ENCODE results near the gene YWHAQ. TPM values are rescaled to one million over a fixed set of nuclear protein-coding genes. Genes with fewer than 3 reads are reported as not detected.
"Not testable (repeated sequence)": the region's sequence is repeated elsewhere in the genome, so short reads cannot be mapped to it uniquely, and the experiment has no call there.

YWHAQ gene
- total and polyA plus RNA-seq, 9 of the 15 experiments (the other 6 are each of a cell fraction or from before 2014, with no cell fraction given), result 63.1 to 359 (median 203) TPM

DNA sequence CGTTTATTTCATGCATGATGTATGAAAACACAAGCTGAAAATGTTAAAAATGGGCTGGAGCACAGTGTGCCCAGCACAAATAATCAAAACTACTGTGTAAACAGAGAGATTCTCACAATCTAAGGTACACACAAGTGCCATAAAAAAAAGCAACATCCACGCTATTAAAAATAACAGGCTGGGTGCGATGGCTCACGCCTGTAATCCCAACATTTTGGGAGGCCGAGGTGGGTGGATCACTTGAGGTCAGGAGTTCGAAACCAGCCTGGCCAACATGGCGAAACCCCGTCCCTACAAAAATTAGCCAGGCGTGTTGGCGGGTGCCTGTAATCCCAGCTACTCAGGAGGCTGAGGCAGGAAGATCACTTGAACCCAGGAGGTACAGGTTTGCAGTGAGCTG, 22.3 kb downstream of the YWHAQ start:
- H3K9me3 ChIP-seq (replicated peaks; ENCODE audit: control insufficient read depth, insufficient read depth, low read depth, low read length); DNase-seq (ENCODE audit: extremely low read depth in 1 of 4, low spot score in 3 of 4); FAIRE-seq; H3K27me3 ChIP-seq (ENCODE audit: control insufficient read depth in 2 of 2, insufficient read depth in 2 of 2, low read length in 2 of 2); CTCF ChIA-PET (ENCODE audit: low intra/inter-chr PET ratio); BruUV-seq (replicated peaks); H2AFZ ChIP-seq (ENCODE audit: low read depth, low read length); H3K4me1 ChIP-seq (replicated peaks in 1 of 2; ENCODE audit: control insufficient read depth in 2 of 2, insufficient read depth in 2 of 2, low read length in 2 of 2); H4K20me1 ChIP-seq (replicated peaks; ENCODE audit: control insufficient read depth, insufficient read depth, low read length); intact Hi-C loops (cut with micrococcal nuclease); H3K9me1 ChIP-seq (ENCODE audit: control insufficient read depth, insufficient read depth, low read length); in situ Hi-C loops (cut with MboI); TF ChIP-seq NR2C1 (tag; IDR thresholded peaks at IDR 0.05): not testable (repeated sequence)
- POLR2A ChIA-PET, result interaction anchor here (0.7 to 2.5 kb wide), 9 partner anchors 9 to 374 kb away, joined by 3 to 14 read pairs (median 4); partner anchors contain the start of gene YWHAQ
- peak; percentile 13 for ATAC-seq
- TF ChIP-seq MAZ (CRISPR knock-in tag; conservative IDR thresholded peaks at IDR 0.05 in 1 of 2, IDR thresholded peaks at IDR 0.05 in 1 of 2) (0 out of 4 replicates have a peak, but pooled peaks of 1 of the 2 experiments have one; percentile 4), BRD9 (IDR thresholded peaks at IDR 0.05; ENCODE audit: low read depth, partially characterized antibody) (peak; percentile 27), KDM1A (IDR thresholded peaks at IDR 0.05) (peak; percentile 35 to 59; a peak in 3 of 4 replicates), NR2C1 (IDR thresholded peaks at IDR 0.05) (peak; percentile 39; the same call in 1 of the 2 replicates), ZKSCAN8 (CRISPR knock-in tag; IDR thresholded peaks at IDR 0.05) (peak; percentile 26; the same call in 1 of the 2 replicates), PHF20 (IDR thresholded peaks at IDR 0.05; ENCODE audit: partially characterized antibody) (peak; percentile 24), ZNF143 (CRISPR knock-in tag; IDR thresholded peaks at IDR 0.05) (0 out of 2 replicates have a peak, but pooled peaks have one; percentile 20), SMARCA5 (IDR thresholded peaks at IDR 0.05) (peak; percentile 63; the same call in 1 of the 2 replicates), HDAC1 (IDR thresholded peaks at IDR 0.05) (peak in 1 of 2 experiments; percentile 16; a peak in 1 of 4 replicates), FOXP1 (CRISPR knock-in tag; IDR thresholded peaks at IDR 0.05) (0 out of 2 replicates have a peak, but pooled peaks have one; percentile 35), TEAD1 (CRISPR knock-in tag; IDR thresholded peaks at IDR 0.05) (peak in 1 of 2 experiments; percentile 55; a peak in 1 of 4 replicates), ZFX (CRISPR knock-in tag; IDR thresholded peaks at IDR 0.05) (peak; percentile 34; the same call in 1 of the 2 replicates), FOXA3 (CRISPR knock-in tag; conservative IDR thresholded peaks at IDR 0.05 in 1 of 2, IDR thresholded peaks at IDR 0.05 in 1 of 2) (peak in 1 of 2 experiments; percentile 93; a peak in 2 of 4 replicates), BCOR (IDR thresholded peaks at IDR 0.05) (0 out of 2 replicates have a peak, but pooled peaks have one; percentile 26)
- TF ChIP-seq, protein P1, sequence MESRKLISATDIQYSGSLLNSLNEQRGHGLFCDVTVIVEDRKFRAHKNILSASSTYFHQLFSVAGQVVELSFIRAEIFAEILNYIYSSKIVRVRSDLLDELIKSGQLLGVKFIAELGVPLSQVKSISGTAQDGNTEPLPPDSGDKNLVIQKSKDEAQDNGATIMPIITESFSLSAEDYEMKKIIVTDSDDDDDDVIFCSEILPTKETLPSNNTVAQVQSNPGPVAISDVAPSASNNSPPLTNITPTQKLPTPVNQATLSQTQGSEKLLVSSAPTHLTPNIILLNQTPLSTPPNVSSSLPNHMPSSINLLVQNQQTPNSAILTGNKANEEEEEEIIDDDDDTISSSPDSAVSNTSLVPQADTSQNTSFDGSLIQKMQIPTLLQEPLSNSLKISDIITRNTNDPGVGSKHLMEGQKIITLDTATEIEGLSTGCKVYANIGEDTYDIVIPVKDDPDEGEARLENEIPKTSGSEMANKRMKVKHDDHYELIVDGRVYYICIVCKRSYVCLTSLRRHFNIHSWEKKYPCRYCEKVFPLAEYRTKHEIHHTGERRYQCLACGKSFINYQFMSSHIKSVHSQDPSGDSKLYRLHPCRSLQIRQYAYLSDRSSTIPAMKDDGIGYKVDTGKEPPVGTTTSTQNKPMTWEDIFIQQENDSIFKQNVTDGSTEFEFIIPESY (CRISPR knock-in tag; IDR thresholded peaks at IDR 0.05), result peak; percentile 73
- peaks cover 98% of the 10 kb centered on the region for H3K79me2 ChIP-seq (ENCODE audit: control insufficient read depth, insufficient read depth, low read length)
- WGBS (ENCODE audit: insufficient coverage, low coverage, missing lambda C conversion rate), result 35% methylated on average over 10 of the region's 10 CpGs
- peak overlapping the region; percentile 84 for H3K27ac ChIP-seq (ENCODE audit: extremely low read depth, low read depth, low read length)
- peak overlapping the region; percentile 13 to 62; a peak in 2 of 4 replicates for H3K9ac ChIP-seq (ENCODE audit: insufficient read depth in 1 of 2, low read depth in 2 of 2, low read length in 2 of 2)
- peaks cover 17% of the 10 kb centered on the region; the same call in 2 of the 3 replicates for H3K36me3 ChIP-seq (ENCODE audit: control insufficient read depth, insufficient read depth, low read length)
- H3K4me3 ChIP-seq, result peak overlapping the region; percentile 16; the same call in 1 of the 2 replicates
- peak overlapping the region; percentile 51 for H3K4me2 ChIP-seq (ENCODE audit: insufficient read depth, low read length)

All from K562 (cell line).